HEK293T (cell line): ENCODE measurements around the gene CYP2C18.

ENCODE experiments used
- ARNT ChIP-seq: fragments of 450-650 bp; IDR thresholded peaks from 2 replicates; pipeline ENCODE4 v1.6.1; 2017; ENCODE audit warnings: mild to moderate bottlenecking
- BHLHE40 ChIP-seq: fragments of 450-650 bp; IDR thresholded peaks from 2 replicates; pipeline ENCODE4 v1.6.1; 2016; ENCODE audit warnings: mild to moderate bottlenecking, moderate library complexity, borderline replicate concordance
- ELF4 ChIP-seq: fragments of 450-650 bp; IDR thresholded peaks from 2 replicates; pipeline ENCODE4 v1.6.1; 2017; ENCODE audit warnings: antibody characterized with exemption
- FOXK2 ChIP-seq: fragments of 450-650 bp; IDR thresholded peaks from 2 replicates; pipeline ENCODE4 v1.6.1; 2016; ENCODE audit warnings: mild to moderate bottlenecking
- FOXM1 ChIP-seq: fragments of 450-650 bp; IDR thresholded peaks from 2 replicates; pipeline ENCODE4 v1.6.1; 2017; ENCODE audit warnings: mild to moderate bottlenecking, borderline replicate concordance
- HDGF ChIP-seq: fragments of 450-650 bp; IDR thresholded peaks from 2 replicates; pipeline ENCODE4 v1.6.1; 2017; ENCODE audit warnings: antibody characterized with exemption, borderline replicate concordance
- L3MBTL2 ChIP-seq: fragments of 450-650 bp; conservative IDR thresholded peaks from 2 replicates; pipeline ENCODE4 v1.6.1; 2016; ENCODE audit warnings: mild to moderate bottlenecking
- SP1 ChIP-seq: fragments of 450-650 bp; IDR thresholded peaks from 2 replicates; pipeline ENCODE4 v1.6.1; 2017
- SUZ12 ChIP-seq: fragments of 450-650 bp; IDR thresholded peaks from 2 replicates; pipeline ENCODE4 v1.6.1; 2016; ENCODE audit warnings: mild to moderate bottlenecking
- ZNF384 ChIP-seq: fragments of 450-650 bp; IDR thresholded peaks from 2 replicates; pipeline ENCODE4 v1.6.1; 2016
- TF ChIP-seq, protein P1 (sequence below): fragments of 450-650 bp; IDR thresholded peaks from 2 replicates; pipeline ENCODE4 v1.6.1; 2016

DNA sequence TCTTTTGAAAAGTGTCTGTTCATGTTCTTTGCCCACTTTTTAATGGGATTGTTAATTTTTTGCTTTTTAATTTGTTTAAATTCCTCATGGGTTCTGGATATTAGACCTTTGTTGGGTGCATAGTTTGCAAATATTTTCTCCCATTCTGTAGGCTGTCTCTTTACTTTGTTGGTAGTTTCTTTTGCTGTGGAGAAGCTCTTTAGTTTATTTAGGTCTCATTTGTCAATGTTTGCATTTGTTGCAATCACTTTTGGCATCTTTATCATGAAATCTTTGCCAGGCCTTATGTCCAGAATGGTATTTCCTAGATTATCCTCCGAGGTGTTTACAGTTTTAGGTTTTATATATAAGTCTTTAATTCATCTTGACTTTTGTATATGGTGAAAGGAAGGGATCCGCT lies 55.1 kb downstream of the CYP2C18 start:
- TF ChIP-seq HDGF (no peak), ARNT (no peak), ELF4 (no peak), FOXK2 (no peak), L3MBTL2 (no peak), BHLHE40 (no peak), SUZ12 (no peak), ZNF384 (no peak), SP1 (no peak), FOXM1 (no peak)
- TF ChIP-seq, protein P1, sequence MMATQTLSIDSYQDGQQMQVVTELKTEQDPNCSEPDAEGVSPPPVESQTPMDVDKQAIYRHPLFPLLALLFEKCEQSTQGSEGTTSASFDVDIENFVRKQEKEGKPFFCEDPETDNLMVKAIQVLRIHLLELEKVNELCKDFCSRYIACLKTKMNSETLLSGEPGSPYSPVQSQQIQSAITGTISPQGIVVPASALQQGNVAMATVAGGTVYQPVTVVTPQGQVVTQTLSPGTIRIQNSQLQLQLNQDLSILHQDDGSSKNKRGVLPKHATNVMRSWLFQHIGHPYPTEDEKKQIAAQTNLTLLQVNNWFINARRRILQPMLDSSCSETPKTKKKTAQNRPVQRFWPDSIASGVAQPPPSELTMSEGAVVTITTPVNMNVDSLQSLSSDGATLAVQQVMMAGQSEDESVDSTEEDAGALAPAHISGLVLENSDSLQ: no peak
